ENCODE results near the gene CD83. TPM values are rescaled to one million over a fixed set of nuclear protein-coding genes. Genes with fewer than 3 reads are reported as not detected.

Gene CD83
- total and polyA plus RNA-seq, 8 donors = 0.29 to 9.3 (median 3.0) TPM; not detected in 2

GRCh38 chr6:14123386-14124111 lies 6.0 kb downstream of the CD83 start:
- TF ChIP-seq POLR2AphosphoS5 (IDR thresholded peaks at IDR 0.05) (peak in 1 of 3 donors; percentile 45), EP300 (IDR thresholded peaks at IDR 0.05) (no peak), POLR2A (IDR thresholded peaks at IDR 0.05) (no peak), CTCF (IDR thresholded peaks at IDR 0.05) (no peak)
- intact Hi-C loops (cut with DNase I; ENCODE audit: low total_unique reads) = no loop called here
- Histone ChIP-seq H3K4me1 (peaks cover 0 to 28% (median 6%) of the 10 kb centered on the region in 4 donors), H3K27me3 (no peaks in the 10 kb centered on the region), H3K9me3 (no peaks in the 10 kb centered on the region), H3K4me3 (no peak overlapping the region), H3K27ac (peak overlapping the region in 1 of 5 donors; percentile 5), H3K36me3 (no peaks in the 10 kb centered on the region)
- peak in 1 of 2 donors; percentile 52 for DNase-seq
- WGBS, 5 donors = 78 to 90% (median 87%) methylated on average over 6 of the region's 6 CpGs

GRCh38 chr6:14125346-14125745 lies 7.8 kb downstream of the CD83 start:
- TF ChIP-seq POLR2A (IDR thresholded peaks at IDR 0.05) (no peak), CTCF (IDR thresholded peaks at IDR 0.05) (no peak), POLR2AphosphoS5 (IDR thresholded peaks at IDR 0.05) (no peak), EP300 (IDR thresholded peaks at IDR 0.05) (no peak)
- no peaks in the 10 kb centered on the region for H3K9me3 ChIP-seq
- 75 to 95% (median 78%) methylated on average over 3 of the region's 3 CpGs for WGBS, 5 donors
- no peak overlapping the region for H3K27ac ChIP-seq
- no peak for DNase-seq
- H3K36me3 ChIP-seq = no peaks in the 10 kb centered on the region
- H3K4me1 ChIP-seq = peaks cover 0 to 27% (median 10%) of the 10 kb centered on the region in 4 donors
- intact Hi-C loops (cut with DNase I; ENCODE audit: low total_unique reads) = no loop called here
- no peak overlapping the region for H3K4me3 ChIP-seq
- no peaks in the 10 kb centered on the region for H3K27me3 ChIP-seq

GRCh38 chr6:14126191-14126590 lies 8.6 kb downstream of the CD83 start:
- no peaks in the 10 kb centered on the region for H3K9me3 ChIP-seq
- TF ChIP-seq POLR2A (IDR thresholded peaks at IDR 0.05) (no peak), CTCF (IDR thresholded peaks at IDR 0.05) (no peak), EP300 (IDR thresholded peaks at IDR 0.05) (no peak), POLR2AphosphoS5 (IDR thresholded peaks at IDR 0.05) (no peak)
- WGBS, 5 donors = 83 to 95% (median 94%) methylated on average over 5 of the region's 5 CpGs
- no peak overlapping the region for H3K4me3 ChIP-seq
- H3K36me3 ChIP-seq = no peaks in the 10 kb centered on the region
- no peak for DNase-seq
- no peaks in the 10 kb centered on the region for H3K27me3 ChIP-seq
- H3K4me1 ChIP-seq = peaks cover 0 to 27% (median 10%) of the 10 kb centered on the region in 4 donors
- intact Hi-C loops (cut with DNase I; ENCODE audit: low total_unique reads) = no loop called here
- H3K27ac ChIP-seq = no peak overlapping the region

GRCh38 chr6:14127611-14128010 lies 10.0 kb downstream of the CD83 start:
- WGBS, 5 donors = 45 to 70% (median 63%) methylated on average over 3 of the region's 3 CpGs
- Histone ChIP-seq H3K36me3 (no peaks in the 10 kb centered on the region), H3K9me3 (no peaks in the 10 kb centered on the region), H3K4me1 (peaks cover 0 to 27% (median 10%) of the 10 kb centered on the region in 4 donors), H3K4me3 (no peak overlapping the region), H3K27ac (no peak overlapping the region), H3K27me3 (no peaks in the 10 kb centered on the region)
- DNase-seq = no peak
- intact Hi-C loops (cut with DNase I; ENCODE audit: low total_unique reads) = no loop called here
- TF ChIP-seq POLR2A (IDR thresholded peaks at IDR 0.05) (no peak), POLR2AphosphoS5 (IDR thresholded peaks at IDR 0.05) (no peak), CTCF (IDR thresholded peaks at IDR 0.05) (no peak), EP300 (IDR thresholded peaks at IDR 0.05) (no peak)

All from stomach (tissue), 9 donors.